GM18517 (cell line): Measurements from ENCODE around the gene MRC2.
"Not testable (repeated sequence)": the region's sequence is repeated elsewhere in the genome, so short reads cannot be mapped to it uniquely, and the experiment has no call there.

ENCODE experiments used
- ATAC-seq: cut with Tn5 transposase; IDR thresholded peaks from one replicate; pipeline ENCODE4 v1.9.1; 2021; ENCODE audit warnings: mild to moderate bottlenecking, moderate library complexity; ENCODE audit not compliant: unreplicated experiment

The MRC2 gene

GRCh38 chr17:62627219-62627903 lies at the start of gene MRC2:
TSS of gene MRC2 (plus strand) at chr17:62627670. CDS start at chr17:62627803, 133 bp downstream.
- no peak for ATAC-seq

- ATAC-seq, result no peak
Observed at GRCh38 chr17:62578757-62579487, 48.5 kb upstream of the MRC2 start.

GRCh38 chr17:62580947-62581346 lies 46.5 kb upstream of the MRC2 start:
- no peak for ATAC-seq

GRCh38 chr17:62581764-62582163 lies 45.7 kb upstream of the MRC2 start:
- ATAC-seq, result no peak

GRCh38 chr17:62587554-62587953 lies 39.9 kb upstream of the MRC2 start:
- no peak for ATAC-seq

GRCh38 chr17:62588109-62588508 lies 39.4 kb upstream of the MRC2 start:
- ATAC-seq, result no peak

- no peak for ATAC-seq
Observed at GRCh38 chr17:62591333-62591732, 36.1 kb upstream of the MRC2 start.

GRCh38 chr17:62591822-62592221 lies 35.6 kb upstream of the MRC2 start:
- ATAC-seq, result not testable (repeated sequence)

- no peak for ATAC-seq
Observed at GRCh38 chr17:62592341-62593099, 35.0 kb upstream of the MRC2 start.

- ATAC-seq, result no peak
Observed at GRCh38 chr17:62595484-62595883, 32.0 kb upstream of the MRC2 start.

GRCh38 chr17:62596662-62597061 lies 30.8 kb upstream of the MRC2 start:
- ATAC-seq, result no peak

GRCh38 chr17:62597150-62597549 lies 30.3 kb upstream of the MRC2 start:
- no peak for ATAC-seq

- no peak for ATAC-seq
Observed at GRCh38 chr17:62597920-62598319, 29.6 kb upstream of the MRC2 start.

GRCh38 chr17:62599964-62600657 lies 27.4 kb upstream of the MRC2 start:
- ATAC-seq, result no peak

- no peak for ATAC-seq
Observed at GRCh38 chr17:62600805-62601204, 26.7 kb upstream of the MRC2 start.

GRCh38 chr17:62601471-62601870 lies 26.0 kb upstream of the MRC2 start:
- no peak for ATAC-seq

- not testable (repeated sequence) for ATAC-seq
Observed at GRCh38 chr17:62603783-62604182, 23.7 kb upstream of the MRC2 start.

- no peak for ATAC-seq
Observed at GRCh38 chr17:62605588-62605987, 21.9 kb upstream of the MRC2 start.

GRCh38 chr17:62611292-62611691 lies 16.2 kb upstream of the MRC2 start:
- ATAC-seq, result peak; percentile 78

- peak; percentile 15 for ATAC-seq
Observed at GRCh38 chr17:62611728-62612127, 15.7 kb upstream of the MRC2 start.

- ATAC-seq, result not testable (repeated sequence)
Observed at GRCh38 chr17:62612289-62612688, 15.2 kb upstream of the MRC2 start.
